CD8-positive, alpha-beta memory T cell (primary cell): ENCODE results near the gene PTGIS. TPM values are rescaled to one million over a fixed set of nuclear protein-coding genes. Genes with fewer than 3 reads are reported as not detected.

ENCODE experiments used
- CTCF ChIA-PET: fragments of 350-600 bp; sonication (Branson Sonifier 250); formaldehyde crosslinking; loops from one replicate; lab custom pipeline; 2021; ENCODE audit warnings: antibody characterized with exemption; lab: Charles Lee
- POLR2A ChIA-PET: fragments of 350-600 bp; sonication (Branson Sonifier 250); formaldehyde crosslinking; loops from one replicate; lab custom pipeline; 2021; ENCODE audit warnings: antibody characterized with exemption; lab: Charles Lee
- DNase-seq, 5 donors: peaks; one replicate each; pipeline versions ENCODE4 v3.0.0 to v3.0.0-alpha.2; 2020 to 2022; ENCODE audit warnings: mixed read lengths in 1 of 5
- H3K27ac ChIP-seq: one replicate; pipeline ENCODE4 v1.7.0; 2013; ENCODE audit warnings: low read depth, mild to moderate bottlenecking, low read length, moderate library complexity
- H3K27me3 ChIP-seq: 2 replicates; pipeline ENCODE4 v1.7.0; 2013; ENCODE audit warnings: low read length, mild to moderate bottlenecking; ENCODE audit not compliant: insufficient read depth, poor library complexity, severe bottlenecking
- H3K36me3 ChIP-seq: 2 replicates; pipeline ENCODE4 v1.7.0; 2013; ENCODE audit warnings: mild to moderate bottlenecking, low read length, moderate library complexity; ENCODE audit not compliant: insufficient read depth
- H3K4me1 ChIP-seq: 2 replicates; pipeline ENCODE4 v1.7.0; 2013; ENCODE audit warnings: mild to moderate bottlenecking, low read length, moderate library complexity; ENCODE audit not compliant: insufficient read depth
- H3K4me3 ChIP-seq: 2 replicates; pipeline ENCODE4 v1.7.0; 2013; ENCODE audit warnings: mild to moderate bottlenecking, low read length
- H3K9me3 ChIP-seq: 2 replicates; pipeline ENCODE4 v1.7.0; 2013; ENCODE audit warnings: mild to moderate bottlenecking, low read length
- H3K27ac Mint-ChIP-seq, 8 donors: one replicate each; pipeline ENCODE4 v1.8.0; 2020 to 2021; ENCODE audit warnings: mixed read lengths in 8 of 8, mild to moderate bottlenecking in 6 of 8, inconsistent platforms in 3 of 8, moderate library complexity in 3 of 8
- H3K27me3 Mint-ChIP-seq, 2 donors: one replicate each; pipeline ENCODE4 v1.8.0; 2020 to 2021; ENCODE audit warnings: mixed read lengths in 2 of 2, mild to moderate bottlenecking in 1 of 2, moderate library complexity in 1 of 2
- H3K36me3 Mint-ChIP-seq, 3 donors: one replicate each; pipeline ENCODE4 v1.8.0; 2020 to 2021; ENCODE audit warnings: mixed read lengths in 3 of 3, inconsistent platforms in 1 of 3, mild to moderate bottlenecking in 1 of 3
- H3K4me1 Mint-ChIP-seq, 3 donors: one replicate each; pipeline ENCODE4 v1.8.0; 2020 to 2021; ENCODE audit warnings: mixed read lengths in 3 of 3, inconsistent platforms in 1 of 3, mild to moderate bottlenecking in 1 of 3
- H3K4me3 Mint-ChIP-seq, 7 donors: one replicate each; pipeline ENCODE4 v1.8.0; 2020 to 2021; ENCODE audit warnings: mixed read lengths in 7 of 7, mild to moderate bottlenecking in 6 of 7, moderate library complexity in 4 of 7, inconsistent platforms in 2 of 7
- H3K9me3 Mint-ChIP-seq, 5 donors: one replicate each; pipeline ENCODE4 v1.8.0; 2020 to 2022; ENCODE audit warnings: mixed read lengths in 5 of 5, mild to moderate bottlenecking in 3 of 5, moderate library complexity in 2 of 5, inconsistent platforms in 1 of 5
- polyA plus RNA-seq: library from polyadenylated mRNA; unstranded; fragments of 300-500 nt; fragmentation: Illumina TruSeq; gene quantifications from one replicate; pipeline ENCODE4 v1.2.3, GENCODE V29; 2021
- total RNA-seq, 2 experiments: library from RNA; stranded (reverse); gene quantifications; one replicate each; pipeline ENCODE4 v1.2.3, GENCODE V29; 2021

Gene PTGIS
- total and polyA plus RNA-seq, 3 experiments from 2014 or later = 0.15 to 7.8 (median 7.6) TPM

DNA sequence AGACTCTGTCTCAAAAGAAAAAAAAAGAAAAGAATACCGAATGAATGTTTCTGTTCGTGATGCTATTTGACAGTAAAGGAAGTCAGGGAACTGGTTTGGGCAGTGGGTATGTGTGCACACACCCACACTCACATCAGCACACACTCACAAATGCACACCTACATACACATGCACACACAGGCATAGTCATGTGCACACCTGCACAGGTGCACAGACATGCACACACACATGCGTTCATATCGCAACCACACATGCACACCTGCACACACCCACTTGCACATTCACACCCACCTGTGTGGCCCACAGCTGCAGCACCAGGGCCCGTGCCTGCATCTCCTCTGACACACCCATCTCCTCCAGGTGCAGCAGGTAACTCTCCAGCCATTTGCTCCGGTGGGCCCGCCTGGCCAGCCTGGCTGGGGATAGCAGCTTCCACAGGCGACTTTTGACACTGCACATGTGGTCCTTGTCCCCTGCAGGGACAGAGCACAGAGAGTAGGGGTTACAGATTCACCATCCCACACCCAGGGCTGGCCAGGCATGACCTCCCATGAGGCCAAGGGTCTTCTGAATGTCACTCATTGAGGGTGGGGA, 44.1 kb downstream of the PTGIS start:
- no peaks in the 10 kb centered on the region for H3K4me1 Mint-ChIP-seq
- H3K27ac ChIP-seq = no peak overlapping the region
- ChIA-PET POLR2A (no interaction called here), CTCF (no interaction called here)
- peaks cover 18 to 38% of the 10 kb centered on the region in 2 donors for H3K27me3 Mint-ChIP-seq
- no peaks in the 10 kb centered on the region for H3K36me3 ChIP-seq
- H3K36me3 Mint-ChIP-seq = peaks cover 0 to 8% (median 2%) of the 10 kb centered on the region in 3 donors
- no peak for DNase-seq
- no peaks in the 10 kb centered on the region for H3K4me1 ChIP-seq
- H3K27ac Mint-ChIP-seq = no peak overlapping the region
- H3K27me3 ChIP-seq = peaks cover 3% of the 10 kb centered on the region
- no peak overlapping the region for H3K4me3 Mint-ChIP-seq
- no peaks in the 10 kb centered on the region for H3K9me3 ChIP-seq
- no peak overlapping the region for H3K4me3 ChIP-seq
- peaks cover 0 to 3% (median 0%) of the 10 kb centered on the region in 5 donors for H3K9me3 Mint-ChIP-seq

DNA sequence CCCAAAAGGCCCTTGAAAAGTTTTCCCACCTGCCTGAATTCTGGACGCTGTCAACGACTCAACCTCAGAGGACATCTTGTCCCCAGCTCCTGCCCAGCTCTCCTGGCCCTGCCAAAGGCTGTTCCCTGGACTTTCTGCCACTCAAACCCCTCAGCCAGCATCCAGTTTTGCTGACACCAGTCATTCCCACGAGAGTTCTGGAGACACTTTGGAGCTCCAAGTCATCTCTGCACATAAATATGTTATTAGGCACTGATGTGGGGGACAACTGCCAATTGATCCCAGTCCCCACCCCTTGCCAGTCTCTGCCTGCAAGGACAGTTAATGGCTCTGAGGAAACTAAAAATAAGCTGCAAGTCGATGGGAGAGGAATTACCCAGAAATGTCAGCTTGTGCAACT, 46.6 kb downstream of the PTGIS start:
- no peak for DNase-seq
- no peak overlapping the region for H3K4me3 Mint-ChIP-seq
- peaks cover 18 to 40% of the 10 kb centered on the region in 2 donors for H3K27me3 Mint-ChIP-seq
- peak overlapping the region in 1 of 8 donors; percentile 23 for H3K27ac Mint-ChIP-seq
- no peak overlapping the region for H3K4me3 ChIP-seq
- no peak overlapping the region for H3K27ac ChIP-seq
- ChIA-PET CTCF (interaction anchor here (1.5 kb wide), 1 partner anchor 23 kb away, joined by 5 read pairs; no protein-coding TSS in a partner anchor), POLR2A (no interaction called here)
- H3K4me1 ChIP-seq = no peaks in the 10 kb centered on the region
- peaks cover 0 to 8% (median 2%) of the 10 kb centered on the region in 3 donors for H3K36me3 Mint-ChIP-seq
- peaks cover 3% of the 10 kb centered on the region for H3K27me3 ChIP-seq
- peaks cover 0 to 5% (median 0%) of the 10 kb centered on the region in 3 donors for H3K4me1 Mint-ChIP-seq
- H3K36me3 ChIP-seq = no peaks in the 10 kb centered on the region
- no peaks in the 10 kb centered on the region for H3K9me3 ChIP-seq
- peaks cover 0 to 3% (median 0%) of the 10 kb centered on the region in 5 donors for H3K9me3 Mint-ChIP-seq

DNA sequence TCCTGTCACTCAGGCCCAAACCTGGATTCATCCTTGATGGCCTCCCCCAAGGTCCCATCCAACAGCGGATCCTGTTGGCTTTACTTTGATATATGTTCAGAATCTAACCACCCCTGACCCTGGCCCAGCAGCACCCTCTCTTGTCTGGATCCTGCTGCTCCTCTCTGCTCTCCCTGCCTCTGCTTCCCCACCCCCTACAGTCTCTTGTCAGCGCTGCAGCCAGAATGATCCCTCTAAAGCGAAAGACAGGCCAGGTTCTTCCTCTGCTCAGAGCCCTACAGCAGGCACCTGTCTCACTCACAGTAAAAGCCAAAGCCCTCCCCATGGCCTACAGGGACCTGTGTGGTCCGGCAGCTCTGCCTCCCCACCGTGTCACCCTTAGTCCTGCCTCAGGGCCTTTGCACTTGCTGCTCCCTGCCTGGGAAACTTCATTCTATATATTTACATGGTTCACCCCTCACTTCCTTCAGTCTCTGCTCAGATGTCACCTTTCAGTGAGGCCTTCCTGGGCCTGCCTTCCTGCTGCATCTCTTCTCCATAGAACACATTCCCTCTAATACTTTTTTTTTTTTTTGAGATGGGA, 48.1 kb downstream of the PTGIS start:
- Histone ChIP-seq H3K27me3 (peaks cover 3% of the 10 kb centered on the region), H3K36me3 (no peaks in the 10 kb centered on the region), H3K9me3 (no peaks in the 10 kb centered on the region), H3K4me3 (no peak overlapping the region), H3K4me1 (no peaks in the 10 kb centered on the region), H3K27ac (no peak overlapping the region)
- Mint-ChIP-seq H3K27me3 (peaks cover 15 to 42% of the 10 kb centered on the region in 2 donors), H3K4me3 (no peak overlapping the region), H3K27ac (peak overlapping the region in 3 of 8 donors; percentile 11 to 78 (median 20)), H3K36me3 (peaks cover 0 to 8% (median 2%) of the 10 kb centered on the region in 3 donors), H3K9me3 (peaks cover 0 to 3% (median 0%) of the 10 kb centered on the region in 5 donors), H3K4me1 (peaks cover 0 to 5% (median 0%) of the 10 kb centered on the region in 3 donors)
- ChIA-PET CTCF (no interaction called here), POLR2A (no interaction called here)
- no peak for DNase-seq

DNA sequence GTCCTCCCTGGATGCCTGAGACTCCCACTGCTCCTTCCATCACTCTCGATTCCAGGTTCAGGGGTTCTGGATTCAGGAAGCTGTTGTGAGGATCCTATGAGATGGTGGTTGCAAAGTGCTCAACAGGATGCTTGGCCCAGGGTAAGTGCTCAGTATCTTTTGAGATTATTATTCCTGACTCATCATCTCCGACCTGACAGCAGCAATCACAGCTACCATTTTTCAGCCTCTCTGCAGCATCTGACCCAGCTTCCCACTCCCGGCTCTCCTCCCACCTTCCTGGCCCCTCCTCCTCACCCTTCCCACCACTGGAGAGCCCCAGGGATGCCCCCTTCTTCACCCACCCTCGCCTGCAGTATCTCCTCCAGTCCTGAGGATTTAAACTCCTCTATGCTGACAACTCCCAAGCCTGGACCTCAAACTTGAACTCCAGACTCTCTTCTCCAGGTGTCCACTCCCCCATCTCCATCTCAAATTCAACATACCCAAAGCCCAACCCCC, 48.7 kb downstream of the PTGIS start:
- Mint-ChIP-seq H3K9me3 (peaks cover 0 to 2% (median 0%) of the 10 kb centered on the region in 5 donors), H3K4me1 (peaks cover 0 to 5% (median 0%) of the 10 kb centered on the region in 3 donors), H3K36me3 (peaks cover 0 to 8% (median 2%) of the 10 kb centered on the region in 3 donors), H3K27me3 (peaks cover 16 to 43% of the 10 kb centered on the region in 2 donors), H3K27ac (peak overlapping the region in 2 of 8 donors; percentile 20 to 78), H3K4me3 (no peak overlapping the region)
- Histone ChIP-seq H3K9me3 (no peaks in the 10 kb centered on the region), H3K4me3 (no peak overlapping the region), H3K36me3 (no peaks in the 10 kb centered on the region), H3K27me3 (peaks cover 3% of the 10 kb centered on the region), H3K27ac (no peak overlapping the region), H3K4me1 (no peaks in the 10 kb centered on the region)
- ChIA-PET POLR2A (no interaction called here), CTCF (no interaction called here)
- no peak for DNase-seq

DNA sequence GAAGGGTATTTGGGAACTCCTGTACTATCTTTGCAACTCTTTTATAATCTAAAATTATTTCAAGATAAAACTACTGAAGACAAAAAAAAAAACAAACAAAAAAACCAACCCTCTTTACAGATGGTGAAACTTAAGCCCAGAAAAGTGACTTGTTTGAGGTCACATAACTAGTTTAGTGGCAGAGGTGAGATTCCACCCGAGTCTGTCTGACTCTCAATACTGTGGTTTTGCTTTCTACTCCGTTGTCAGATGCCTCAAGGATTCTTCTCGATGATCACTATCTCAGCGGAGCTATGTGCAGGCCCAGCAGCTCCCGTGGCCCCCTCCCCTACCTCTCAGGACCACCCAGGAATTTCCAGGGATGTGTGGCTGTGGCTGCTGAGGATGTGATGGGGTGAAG, 49.4 kb downstream of the PTGIS start:
- Histone ChIP-seq H3K4me1 (no peaks in the 10 kb centered on the region), H3K4me3 (no peak overlapping the region), H3K9me3 (no peaks in the 10 kb centered on the region), H3K27ac (no peak overlapping the region), H3K27me3 (peaks cover 3% of the 10 kb centered on the region), H3K36me3 (no peaks in the 10 kb centered on the region)
- Mint-ChIP-seq H3K9me3 (peaks cover 0 to 2% (median 0%) of the 10 kb centered on the region in 5 donors), H3K27ac (peak overlapping the region in 2 of 8 donors; percentile 15 to 75), H3K4me1 (peaks cover 0 to 5% (median 0%) of the 10 kb centered on the region in 3 donors), H3K36me3 (peaks cover 0 to 8% (median 2%) of the 10 kb centered on the region in 3 donors), H3K27me3 (peaks cover 16 to 43% of the 10 kb centered on the region in 2 donors), H3K4me3 (no peak overlapping the region)
- CTCF ChIA-PET = no interaction called here
- POLR2A ChIA-PET = no interaction called here
- no peak for DNase-seq

DNA sequence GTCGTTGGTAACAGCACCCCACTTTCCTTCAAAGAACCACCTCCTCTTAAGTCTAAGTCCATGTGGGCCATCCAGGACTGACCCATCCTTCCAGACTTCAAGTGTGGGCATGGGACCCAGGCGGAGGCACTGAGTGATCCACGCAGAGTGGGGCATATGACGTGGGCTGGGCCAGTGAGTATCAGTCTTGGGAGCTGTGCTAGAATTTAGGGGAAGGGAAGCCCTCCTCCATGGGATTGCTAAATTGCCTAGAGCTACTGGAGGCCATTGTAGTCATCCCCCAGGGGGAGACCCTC, 50.2 kb downstream of the PTGIS start:
- Histone ChIP-seq H3K27ac (no peak overlapping the region), H3K36me3 (no peaks in the 10 kb centered on the region), H3K4me3 (no peak overlapping the region), H3K27me3 (peaks cover 3% of the 10 kb centered on the region), H3K4me1 (no peaks in the 10 kb centered on the region), H3K9me3 (no peaks in the 10 kb centered on the region)
- ChIA-PET POLR2A (no interaction called here), CTCF (no interaction called here)
- Mint-ChIP-seq H3K27me3 (peaks cover 16 to 40% of the 10 kb centered on the region in 2 donors), H3K27ac (peak overlapping the region in 1 of 8 donors; percentile 28), H3K4me3 (no peak overlapping the region), H3K4me1 (peaks cover 0 to 5% (median 0%) of the 10 kb centered on the region in 3 donors), H3K36me3 (peaks cover 0 to 8% (median 2%) of the 10 kb centered on the region in 3 donors), H3K9me3 (no peaks in the 10 kb centered on the region)
- DNase-seq = no peak

- Histone ChIP-seq H3K27ac (no peak overlapping the region), H3K4me1 (no peaks in the 10 kb centered on the region), H3K4me3 (no peak overlapping the region), H3K36me3 (no peaks in the 10 kb centered on the region), H3K9me3 (no peaks in the 10 kb centered on the region), H3K27me3 (peaks cover 3% of the 10 kb centered on the region)
- Mint-ChIP-seq H3K27ac (no peak overlapping the region), H3K27me3 (peaks cover 16 to 35% of the 10 kb centered on the region in 2 donors), H3K36me3 (peaks cover 0 to 5% (median 2%) of the 10 kb centered on the region in 3 donors), H3K9me3 (no peaks in the 10 kb centered on the region), H3K4me3 (no peak overlapping the region), H3K4me1 (peaks cover 0 to 5% (median 0%) of the 10 kb centered on the region in 3 donors)
- no peak for DNase-seq
- ChIA-PET CTCF (no interaction called here), POLR2A (no interaction called here)
These were observed 50.8 kb downstream of the PTGIS start for GRCh38 chr20:49516916-49517804.
